ENCODE data around the gene WNT7B. TPM values are rescaled to one million over a fixed set of nuclear protein-coding genes. Genes with fewer than 3 reads are reported as not detected.

WNT7B gene
- total RNA-seq, 1 donor from 2014 or later = not detected

- no peaks in the 10 kb centered on the region for H3K9me3 ChIP-seq
- H3K4me3 ChIP-seq = no peak overlapping the region
- no peak for TF ChIP-seq CTCF (IDR thresholded peaks at IDR 0.05)
- no peak for DNase-seq (ENCODE audit: low spot score in 2 of 2)
- peaks cover 6 to 18% of the 10 kb centered on the region in 2 donors for H3K4me1 ChIP-seq
- intact Hi-C loops (cut with DNase I) = no loop called here
- H3K27ac ChIP-seq = peak overlapping the region in 1 of 2 donors; percentile 43
- H3K27me3 ChIP-seq = no peaks in the 10 kb centered on the region
- H3K36me3 ChIP-seq = no peaks in the 10 kb centered on the region
Observed at GRCh38 chr22:45904236-45904635, 72.7 kb downstream of the WNT7B start.

- intact Hi-C loops (cut with DNase I) = no loop called here
- no peaks in the 10 kb centered on the region for H3K36me3 ChIP-seq
- peaks cover 6 to 18% of the 10 kb centered on the region in 2 donors for H3K4me1 ChIP-seq
- H3K9me3 ChIP-seq = no peaks in the 10 kb centered on the region
- no peak for TF ChIP-seq CTCF (IDR thresholded peaks at IDR 0.05)
- no peaks in the 10 kb centered on the region for H3K27me3 ChIP-seq
- peak in 1 of 2 donors; percentile 24 for DNase-seq (ENCODE audit: low spot score in 2 of 2)
- H3K4me3 ChIP-seq = peak overlapping the region; percentile 25 to 46
- peak overlapping the region in 1 of 2 donors; percentile 43 for H3K27ac ChIP-seq
Observed at GRCh38 chr22:45903355-45904135, 73.4 kb downstream of the WNT7B start.

- Histone ChIP-seq H3K4me3 (no peak overlapping the region), H3K36me3 (no peaks in the 10 kb centered on the region), H3K27ac (no peak overlapping the region), H3K9me3 (no peaks in the 10 kb centered on the region), H3K4me1 (no peaks in the 10 kb centered on the region), H3K27me3 (no peaks in the 10 kb centered on the region)
- DNase-seq (ENCODE audit: low spot score in 2 of 2) = no peak
- no peak for TF ChIP-seq CTCF (IDR thresholded peaks at IDR 0.05)
- intact Hi-C loops (cut with DNase I) = no loop called here
Observed at GRCh38 chr22:45897736-45898135, 79.2 kb downstream of the WNT7B start.

DNA sequence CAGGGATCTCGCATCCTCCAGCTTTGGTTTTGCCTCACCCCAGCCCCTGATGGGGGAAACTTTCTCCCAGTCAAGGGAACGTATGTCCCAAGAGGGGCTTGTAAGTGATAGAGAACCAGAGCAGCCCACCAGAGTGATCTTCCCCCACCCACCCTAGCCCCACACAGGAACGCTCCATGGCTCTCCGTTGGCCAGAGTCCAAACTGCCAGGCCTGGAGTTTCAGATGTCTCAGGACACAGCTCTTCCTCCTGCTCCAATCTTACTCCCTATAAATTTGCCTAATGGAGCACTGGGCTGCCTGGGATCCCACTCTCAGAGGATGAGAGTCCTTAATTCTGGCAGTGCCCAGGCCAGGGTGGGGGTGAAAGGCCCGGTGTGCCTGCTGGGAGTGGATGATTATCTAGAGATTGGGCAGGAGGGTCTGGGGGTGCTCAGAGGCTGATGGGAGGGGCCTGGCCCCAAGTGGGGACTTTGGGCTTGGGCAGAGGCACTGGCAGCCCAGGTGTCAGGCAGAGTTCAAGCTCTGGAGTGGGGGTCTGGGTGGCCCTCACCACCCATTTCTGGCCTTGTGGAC lies 79.9 kb downstream of the WNT7B start:
- no peaks in the 10 kb centered on the region for H3K36me3 ChIP-seq
- H3K27ac ChIP-seq = no peak overlapping the region
- TF ChIP-seq CTCF (IDR thresholded peaks at IDR 0.05) = no peak
- H3K4me1 ChIP-seq = no peaks in the 10 kb centered on the region
- H3K27me3 ChIP-seq = peaks cover 4% of the 10 kb centered on the region
- intact Hi-C loops (cut with DNase I) = no loop called here
- H3K9me3 ChIP-seq = no peaks in the 10 kb centered on the region
- DNase-seq (ENCODE audit: low spot score in 2 of 2) = no peak
- no peak overlapping the region for H3K4me3 ChIP-seq

- Histone ChIP-seq H3K27me3 (peaks cover 6% of the 10 kb centered on the region), H3K9me3 (no peaks in the 10 kb centered on the region), H3K4me3 (no peak overlapping the region), H3K36me3 (no peaks in the 10 kb centered on the region), H3K4me1 (no peaks in the 10 kb centered on the region), H3K27ac (no peak overlapping the region)
- intact Hi-C loops (cut with DNase I) = no loop called here
- DNase-seq (ENCODE audit: low spot score in 2 of 2) = no peak
- TF ChIP-seq CTCF (IDR thresholded peaks at IDR 0.05) = no peak
Observed at GRCh38 chr22:45896153-45896951, 80.6 kb downstream of the WNT7B start.
